Common myeloid progenitor, CD34-positive (primary cell): ENCODE results near the gene SPDYE2.
"Not testable (repeated sequence)": the region's sequence is repeated elsewhere in the genome, so short reads cannot be mapped to it uniquely, and the experiment has no call there.

ENCODE experiments used
- CTCF ChIA-PET: fragments of 350-600 bp; sonication (Branson Sonifier 250); formaldehyde crosslinking; loops from one replicate; lab custom pipeline; 2021; ENCODE audit warnings: antibody characterized with exemption; lab: Charles Lee
- POLR2A ChIA-PET: fragments of 350-600 bp; sonication (Branson Sonifier 250); formaldehyde crosslinking; loops from one replicate; lab custom pipeline; 2021; ENCODE audit warnings: antibody characterized with exemption; lab: Charles Lee
- DNase-seq, 3 donors: peaks; one replicate each; pipeline versions ENCODE4 v3.0.0 to v3.0.0-alpha.2; 2013
- H3K27ac ChIP-seq, 2 experiments: 1 replicate in 1 of 2; 2 replicates in 1 of 2; pipeline ENCODE4 v1.7.0; 2013; ENCODE audit warnings: inconsistent platforms in 2 of 2, low read length in 2 of 2, mild to moderate bottlenecking in 2 of 2, low read depth in 1 of 2, moderate library complexity in 1 of 2; ENCODE audit not compliant: severe bottlenecking in 2 of 2, insufficient read depth in 1 of 2, poor library complexity in 1 of 2
- H3K27me3 ChIP-seq, 5 experiments: replicated peaks in 2 of 5; 1 replicate in 3 of 5; 2 replicates in 2 of 5; pipeline versions ENCODE4 v1.6.1 to v1.7.0; 2013; ENCODE audit warnings: low read length in 4 of 5, mild to moderate bottlenecking in 2 of 5, moderate library complexity in 2 of 5, inconsistent platforms in 1 of 5; ENCODE audit not compliant: insufficient read depth in 5 of 5, control insufficient read depth in 4 of 5
- H3K36me3 ChIP-seq, 4 experiments: 1 replicate in 2 of 4; 2 replicates in 2 of 4; pipeline versions ENCODE4 v1.6.1 to v1.7.0; 2013; ENCODE audit warnings: low read length in 3 of 4, control low read depth in 1 of 4, mild to moderate bottlenecking in 1 of 4; ENCODE audit not compliant: control insufficient read depth in 4 of 4, insufficient read depth in 4 of 4
- H3K4me1 ChIP-seq, 4 experiments: 1 replicate in 3 of 4; 2 replicates in 1 of 4; pipeline versions ENCODE4 v1.6.1 to v1.7.1; 2013; ENCODE audit warnings: low read length in 3 of 4, mild to moderate bottlenecking in 3 of 4, control low read depth in 1 of 4, inconsistent platforms in 1 of 4, moderate library complexity in 1 of 4; ENCODE audit not compliant: control insufficient read depth in 4 of 4, insufficient read depth in 4 of 4; ENCODE audit errors: control extremely low read depth in 1 of 4
- H3K4me3 ChIP-seq, 7 experiments: 1 replicate in 4 of 7; 2 replicates in 3 of 7; pipeline versions ENCODE4 v1.5.1 to v1.7.0; 2013; ENCODE audit warnings: mild to moderate bottlenecking in 7 of 7, low read length in 6 of 7, moderate library complexity in 6 of 7, inconsistent platforms in 2 of 7, low read depth in 2 of 7, control low read depth in 1 of 7; ENCODE audit not compliant: insufficient read depth in 4 of 7, control insufficient read depth in 1 of 7; ENCODE audit errors: extremely low read depth in 1 of 7
- H3K9me3 ChIP-seq, 5 experiments: 1 replicate in 4 of 5; 2 replicates in 1 of 5; pipeline versions ENCODE4 v1.6.1 to v1.7.1; 2013; ENCODE audit warnings: low read length in 4 of 5, mild to moderate bottlenecking in 2 of 5, inconsistent platforms in 1 of 5, low read depth in 1 of 5, moderate library complexity in 1 of 5; ENCODE audit not compliant: control insufficient read depth in 4 of 5, insufficient read depth in 2 of 5; ENCODE audit errors: control extremely low read depth in 1 of 5
- WGBS: methylation state at CpG from one replicate; pipeline ENCODE4 v1.1.5; 2013; ENCODE audit not compliant: insufficient coverage; 5-methylcytosine and 5-hydroxymethylcytosine counted together

Gene SPDYE2

DNA sequence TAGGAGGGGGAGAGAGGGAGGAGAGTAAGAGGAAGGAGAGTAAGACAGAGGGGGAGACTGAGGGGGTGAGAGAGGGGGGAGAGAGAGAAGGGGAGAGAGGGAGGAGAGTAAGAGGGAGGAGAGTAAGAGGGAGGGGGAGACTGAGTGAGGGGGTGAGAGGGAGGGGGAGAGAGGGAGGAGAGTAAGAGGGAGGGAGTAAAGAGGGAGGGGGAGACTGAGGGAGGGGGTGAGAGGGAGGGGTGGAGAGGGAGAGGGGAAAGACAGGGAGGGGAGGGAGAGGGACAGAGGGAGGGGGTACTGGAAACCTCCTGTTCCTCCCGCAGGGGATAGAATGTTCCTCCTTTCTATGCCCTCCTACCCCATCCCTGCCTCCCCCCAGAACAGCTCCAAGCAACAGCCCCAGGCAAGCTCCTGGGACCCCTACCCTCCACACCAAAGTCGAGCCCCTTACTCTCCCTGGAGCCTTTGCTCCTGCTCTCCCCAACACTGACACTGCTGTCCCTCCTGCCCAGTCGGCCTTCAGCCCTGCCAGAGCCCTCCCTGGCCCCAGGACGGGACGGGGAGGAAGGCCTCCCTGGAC is 38.3 kb upstream of the SPDYE2 start:
- POLR2A ChIA-PET, H3K36me3 ChIP-seq, H3K4me1 ChIP-seq, H3K27ac ChIP-seq, CTCF ChIA-PET, H3K9me3 ChIP-seq, H3K27me3 ChIP-seq: not testable (repeated sequence)
- peak overlapping the region in 1 of 7 experiments; percentile 28 for H3K4me3 ChIP-seq
- WGBS, result 14% methylated on average over 1 of the region's 5 CpGs
- peak; percentile 95 to 99 (median 99) for DNase-seq

DNA sequence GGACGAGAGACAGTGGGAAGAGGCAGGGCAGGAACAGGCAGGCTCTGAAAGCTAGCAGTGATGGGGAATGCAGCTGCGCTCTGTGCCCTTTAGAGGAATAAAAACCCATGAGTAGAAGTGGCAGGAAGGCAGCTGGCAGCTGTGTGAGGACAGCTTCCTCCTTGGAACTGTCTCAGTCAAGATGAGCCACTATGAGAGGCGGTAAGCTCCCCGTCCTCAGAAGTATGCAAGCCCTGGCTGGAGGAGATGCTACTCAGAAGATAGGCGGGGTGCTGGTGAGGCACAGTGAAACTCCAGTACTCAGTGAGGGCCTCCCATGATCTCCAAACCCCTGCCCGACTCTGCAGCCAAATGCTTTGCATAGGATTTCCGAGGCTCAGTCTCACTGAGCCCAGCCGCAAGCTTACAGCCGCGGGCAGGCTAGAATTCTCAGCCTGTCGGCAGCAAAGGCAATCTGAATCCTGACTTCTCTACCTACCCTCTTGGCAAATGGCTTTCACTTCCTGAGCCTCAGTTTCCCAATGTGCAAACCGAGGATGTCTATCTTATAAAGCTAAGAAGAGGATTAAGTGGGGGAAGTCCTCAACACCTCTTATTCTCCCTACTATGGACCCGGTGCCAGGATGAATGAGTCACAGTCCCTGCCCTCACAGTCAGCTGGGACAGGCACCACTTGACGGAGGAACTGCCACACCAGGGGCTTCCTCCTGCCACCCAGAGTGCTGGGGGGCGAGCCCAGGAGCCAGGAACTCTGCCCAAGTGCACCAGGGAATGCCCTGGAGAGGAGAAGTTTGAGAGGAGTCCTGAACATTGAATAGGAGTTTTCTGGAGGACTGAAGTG is 35.9 kb upstream of the SPDYE2 start:
- CTCF ChIA-PET, H3K4me3 ChIP-seq, H3K9me3 ChIP-seq, H3K4me1 ChIP-seq, H3K36me3 ChIP-seq, H3K27ac ChIP-seq, DNase-seq, POLR2A ChIA-PET, H3K27me3 ChIP-seq: not testable (repeated sequence)
- WGBS, result no CpG with 5 or more reads among the region's 15 CpGs

DNA sequence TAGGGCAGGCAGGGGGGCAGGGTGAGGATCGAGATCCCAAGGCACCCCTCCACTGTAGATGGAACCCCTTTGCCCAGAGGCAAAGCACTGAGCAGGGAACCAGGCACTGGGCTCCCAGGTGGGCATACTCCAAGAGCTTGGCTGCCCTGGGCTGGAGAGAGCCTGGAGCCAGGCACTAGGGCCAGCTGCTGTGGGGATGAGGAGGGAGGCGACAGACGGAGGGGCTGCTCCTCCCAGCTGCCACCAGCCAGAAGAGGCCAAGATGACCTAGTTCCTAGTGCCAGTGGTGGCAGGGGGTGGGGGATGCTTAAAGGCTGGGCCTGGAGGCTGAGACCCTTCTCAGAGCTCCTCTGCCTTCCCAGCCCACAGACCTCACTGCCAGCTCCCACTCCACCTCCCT is 35.1 kb upstream of the SPDYE2 start:
- DNase-seq, H3K4me1 ChIP-seq, H3K27ac ChIP-seq, H3K27me3 ChIP-seq, POLR2A ChIA-PET, H3K4me3 ChIP-seq, H3K9me3 ChIP-seq, H3K36me3 ChIP-seq, CTCF ChIA-PET: not testable (repeated sequence)
- WGBS, result no CpG with 5 or more reads among the region's 3 CpGs

DNA sequence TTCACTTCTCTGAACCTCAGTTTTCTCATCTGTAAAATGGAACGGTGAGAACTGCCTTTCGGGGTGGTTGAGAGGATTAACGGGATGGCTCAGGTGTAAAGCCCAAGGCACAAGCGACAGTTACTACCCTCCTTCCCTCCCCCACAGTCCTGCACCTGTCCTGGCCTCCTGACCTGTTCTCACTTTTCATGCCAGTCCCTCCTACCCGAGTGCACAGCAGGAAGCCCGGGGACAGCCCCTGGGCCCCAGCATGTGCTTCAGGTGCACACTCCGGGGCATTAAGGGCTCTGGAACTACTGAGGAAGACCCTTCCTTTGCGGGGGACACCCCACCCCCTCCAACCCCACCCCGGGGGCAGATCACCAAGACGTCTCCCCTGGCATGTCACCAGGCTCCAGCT is 34.1 kb upstream of the SPDYE2 start:
- H3K4me3 ChIP-seq, POLR2A ChIA-PET, H3K27me3 ChIP-seq, DNase-seq, H3K27ac ChIP-seq, H3K4me1 ChIP-seq, H3K9me3 ChIP-seq, CTCF ChIA-PET, H3K36me3 ChIP-seq: not testable (repeated sequence)
- WGBS, result no CpG with 5 or more reads among the region's 10 CpGs

DNA sequence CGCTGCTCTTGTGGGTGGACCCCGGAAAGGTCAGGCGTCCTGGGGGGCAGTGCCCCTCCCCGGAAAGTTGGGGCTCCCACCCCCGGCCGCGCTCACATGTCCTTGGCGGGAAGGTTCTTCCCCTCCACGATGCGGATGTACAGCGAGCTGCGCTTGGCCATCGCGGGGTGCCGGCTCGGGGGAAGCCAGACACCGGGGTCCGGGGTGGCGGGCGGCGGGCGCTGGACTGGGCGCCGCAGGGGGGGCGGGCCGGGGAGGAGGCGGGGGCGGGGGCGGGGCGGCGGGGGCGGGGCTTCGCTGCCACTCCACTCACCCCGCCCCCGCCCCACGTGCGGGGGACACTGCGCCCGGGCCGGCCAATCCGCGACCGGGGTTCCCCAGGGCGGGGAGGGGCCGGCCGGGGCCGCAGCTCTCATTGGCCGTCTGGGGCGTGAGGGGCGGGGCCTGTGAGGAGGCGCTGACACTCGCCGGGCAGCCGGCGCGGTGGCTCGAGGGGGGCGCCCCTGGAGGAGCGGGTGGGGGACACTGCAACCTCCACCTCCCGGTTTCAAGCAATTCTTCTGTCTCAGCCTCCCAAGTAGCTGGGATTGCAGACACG is 33.4 kb upstream of the SPDYE2 start, which contains the start of gene RASA4B:
Gene RASA4B (minus strand): TSS at position 228 of the 598 bp plus-strand sequence. CDS start 67 bp downstream, at position 161.
- H3K27me3 ChIP-seq, DNase-seq, POLR2A ChIA-PET, H3K9me3 ChIP-seq, H3K27ac ChIP-seq, H3K4me1 ChIP-seq, CTCF ChIA-PET, H3K36me3 ChIP-seq: not testable (repeated sequence)
- peak within 1 kb of the TSS in 2 of 7 experiments; percentile 33 to 43 for H3K4me3 ChIP-seq
- no CpG with 5 or more reads among the region's 61 CpGs for WGBS

DNA sequence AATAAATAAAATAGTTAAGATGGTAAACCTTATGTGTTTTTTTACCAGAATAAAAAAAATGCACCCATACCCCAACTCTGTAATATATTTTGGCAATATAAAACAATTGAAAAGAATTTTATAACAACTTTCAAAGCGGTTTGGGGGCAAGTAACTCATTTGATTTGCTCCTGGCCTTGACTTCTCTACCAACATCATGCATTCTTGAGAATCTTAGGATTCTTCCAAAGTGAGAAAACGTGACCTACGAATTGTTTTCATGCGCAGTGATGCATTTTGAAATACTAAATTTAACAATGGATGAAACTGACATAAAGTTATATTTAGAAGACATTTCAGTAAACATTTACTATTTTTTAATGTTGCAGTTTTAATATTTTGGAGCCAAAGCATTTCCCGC is 30.2 kb upstream of the SPDYE2 start:
- H3K27me3 ChIP-seq, H3K36me3 ChIP-seq, POLR2A ChIA-PET, H3K9me3 ChIP-seq, CTCF ChIA-PET, DNase-seq, H3K27ac ChIP-seq, H3K4me1 ChIP-seq, H3K4me3 ChIP-seq: not testable (repeated sequence)
- WGBS, result no CpG with 5 or more reads among the region's 5 CpGs

DNA sequence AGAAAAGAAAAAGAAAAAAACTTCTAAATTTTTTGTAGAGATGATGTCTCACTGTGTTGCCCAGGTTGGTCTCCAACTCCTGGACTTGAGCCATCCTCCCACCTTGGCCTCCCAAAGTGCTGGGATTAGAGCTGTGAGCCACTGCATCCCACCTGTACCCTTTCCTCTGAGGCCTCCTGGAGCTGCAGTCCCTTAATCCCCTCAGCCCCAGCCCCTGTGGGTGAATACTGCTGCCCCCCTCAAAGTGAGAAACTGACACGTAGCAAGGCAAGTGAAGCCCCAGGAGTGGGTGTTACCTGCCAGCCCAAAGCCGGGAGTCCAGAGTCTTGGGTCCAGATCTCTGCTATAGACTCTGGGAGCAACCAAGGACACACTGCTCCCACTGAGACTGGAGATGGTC is 26.2 kb upstream of the SPDYE2 start:
- whole genome bisulfite sequencing, result no CpG with 5 or more reads among the region's 2 CpGs
- H3K4me1 ChIP-seq, CTCF ChIA-PET, H3K4me3 ChIP-seq, POLR2A ChIA-PET, H3K9me3 ChIP-seq, H3K27ac ChIP-seq, H3K27me3 ChIP-seq, H3K36me3 ChIP-seq, DNase-seq: not testable (repeated sequence)
